A549 (cell line): Measurements from ENCODE around the gene PUS7. TPM values are rescaled to one million over a fixed set of nuclear protein-coding genes. Genes with fewer than 3 reads are reported as not detected.

Experiments
- ATAC-seq, 2 experiments: fragments of 200-7000 bp in 1 of 2; fragments of >200 bp in 1 of 2; cut with Nextera tagmentation in 1 of 2; cut with Tn5 transposase in 1 of 2; 3 replicates each; pipeline versions ENCODE4 v1.8.0 to v1.9.1; 2018 to 2020; ENCODE audit warnings: mild to moderate bottlenecking in 1 of 2, moderate library complexity in 1 of 2
- CTCF ChIA-PET: fragments of 300-600 bp; sonication (Branson Sonifier 250); formaldehyde crosslinking; extraction: SDS; loops from one replicate; lab custom pipeline; 2021; ENCODE audit warnings: antibody characterized with exemption, inconsistent platforms; lab: Yijun Ruan, JAX
- POLR2A ChIA-PET: fragments of 350-600 bp; formaldehyde crosslinking; extraction: SDS; loops from one replicate; lab custom pipeline; 2021; ENCODE audit warnings: antibody characterized with exemption, inconsistent platforms; lab: Yijun Ruan, JAX
- DNase-seq, 2 experiments: peaks; one replicate each; pipeline versions ENCODE4 v3.0.0 to v3.0.0-alpha.2; 2011 to 2016; ENCODE audit warnings: low read depth in 1 of 2, low spot score in 1 of 2
- FAIRE-seq: peaks from 2 replicates; lab custom pipeline; 2011; peaks lifted over from hg19 to GRCh38; lab: Jason Lieb, UNC
- H3K27ac ChIP-seq, 2 experiments: fragments of >200 bp; sonication (Bioruptor Twin); formaldehyde crosslinking; 3 replicates each; pipeline ENCODE4 v1.5.1; 2016 to 2017
- H3K4me1 ChIP-seq: fragments of >200 bp; sonication (Bioruptor Twin); formaldehyde crosslinking; 3 replicates; pipeline ENCODE4 v1.6.1; 2016
- H3K4me2 ChIP-seq: fragments of >200 bp; sonication (Bioruptor Twin); formaldehyde crosslinking; 3 replicates; pipeline ENCODE4 v1.6.1; 2016
- H3K4me3 ChIP-seq: fragments of >200 bp; sonication (Bioruptor Twin); formaldehyde crosslinking; 3 replicates; pipeline ENCODE4 v1.5.1; 2016
- H3K9me3 ChIP-seq: fragments of >200 bp; sonication (Bioruptor Twin); formaldehyde crosslinking; 3 replicates; pipeline ENCODE4 v1.6.1; 2016
- ATOH8 ChIP-seq: fragments of 250-450 bp; sonication (Bioruptor Pico); IDR thresholded peaks from 2 replicates; pipeline ENCODE4 v1.5.0; 2020; ENCODE audit warnings: low read depth, mild to moderate bottlenecking, moderate library complexity
- BHLHE40 ChIP-seq: IDR thresholded peaks from 2 replicates; pipeline ENCODE4 v1.6.1; 2012; ENCODE audit warnings: low read depth, low read length, inconsistent platforms
- CBX2 ChIP-seq: fragments of 200-600 bp; sonication (generic); IDR thresholded peaks from 2 replicates; pipeline ENCODE4 v1.6.1; 2016; ENCODE audit warnings: low read depth, mild to moderate bottlenecking, borderline replicate concordance
- CBX8 ChIP-seq: fragments of 200-600 bp; sonication (generic); IDR thresholded peaks from 2 replicates; pipeline ENCODE4 v1.6.1; 2016
- CEBPB ChIP-seq, 2 experiments: fragments of >200 bp in 1 of 2; sonication (Bioruptor Twin) in 1 of 2; formaldehyde crosslinking in 1 of 2; IDR thresholded peaks; 2 replicates each; pipeline ENCODE4 v1.6.1; 2012 to 2016
- CHD2 ChIP-seq: fragments of 150-350 bp; IDR thresholded peaks from 2 replicates; pipeline ENCODE4 v1.6.1; 2014; ENCODE audit warnings: low read length; ENCODE audit not compliant: partially characterized antibody
- EHF ChIP-seq: fragments of 250-450 bp; sonication (Bioruptor Pico); IDR thresholded peaks from 2 replicates; pipeline ENCODE4 v1.5.0; 2020; ENCODE audit warnings: mild to moderate bottlenecking
- FOSB ChIP-seq: fragments of 250-450 bp; sonication (Bioruptor Pico); IDR thresholded peaks from 2 replicates; pipeline ENCODE4 v1.5.0; 2020; ENCODE audit warnings: mild to moderate bottlenecking, moderate library complexity
- HDAC2 ChIP-seq: fragments of 200-600 bp; sonication (generic); IDR thresholded peaks from 2 replicates; pipeline ENCODE4 v1.6.1; 2016
- HOXA7 ChIP-seq: fragments of 250-450 bp; sonication (Bioruptor Pico); IDR thresholded peaks from 2 replicates; pipeline ENCODE4 v1.5.0; 2020; ENCODE audit warnings: mild to moderate bottlenecking, moderate library complexity
- HOXB5 ChIP-seq: fragments of 250-450 bp; sonication (Bioruptor Pico); IDR thresholded peaks from 2 replicates; pipeline ENCODE4 v1.5.0; 2020; ENCODE audit warnings: mild to moderate bottlenecking, moderate library complexity
- JUN ChIP-seq, 2 experiments: fragments of >200 bp; sonication (Bioruptor Twin); formaldehyde crosslinking; IDR thresholded peaks; 2 replicates in 1 of 2; 3 replicates in 1 of 2; pipeline ENCODE4 v1.6.1; 2016 to 2017
- MAFK ChIP-seq: fragments of 450-650 bp; IDR thresholded peaks from 2 replicates; pipeline ENCODE4 v1.6.1; 2014; ENCODE audit not compliant: partially characterized antibody
- MAZ ChIP-seq: fragments of 150-350 bp; IDR thresholded peaks from 2 replicates; pipeline ENCODE4 v1.6.1; 2014; ENCODE audit warnings: antibody characterized with exemption, low read depth, low read length, borderline replicate concordance
- MYC ChIP-seq: IDR thresholded peaks from 2 replicates; pipeline ENCODE4 v1.6.1; 2012; ENCODE audit warnings: mild to moderate bottlenecking, inconsistent platforms, low read length, improper control_type of control experiment, borderline replicate concordance
- NPAS2 ChIP-seq: fragments of 250-450 bp; sonication (Bioruptor Pico); IDR thresholded peaks from 2 replicates; pipeline ENCODE4 v1.8.0; 2022; ENCODE audit warnings: mild to moderate bottlenecking, moderate library complexity, borderline replicate concordance
- NR3C1 ChIP-seq: fragments of >200 bp; sonication (Bioruptor Twin); formaldehyde crosslinking; IDR thresholded peaks from 3 replicates; pipeline ENCODE4 v1.6.1; 2017
- PHF8 ChIP-seq: fragments of 200-600 bp; sonication (generic); IDR thresholded peaks from 2 replicates; pipeline ENCODE4 v1.6.1; 2016; ENCODE audit warnings: low read depth, mild to moderate bottlenecking, antibody characterized with exemption, moderate library complexity, borderline replicate concordance
- POLR2A ChIP-seq: IDR thresholded peaks from 2 replicates; pipeline ENCODE4 v1.6.1; 2012; ENCODE audit warnings: mild to moderate bottlenecking, low read length
- POLR2AphosphoS2 ChIP-seq: conservative IDR thresholded peaks from 2 replicates; pipeline ENCODE4 v1.6.1; 2012; ENCODE audit warnings: low read length, improper control_type of control experiment, inconsistent platforms
- RCOR1 ChIP-seq: fragments of 150-350 bp; IDR thresholded peaks from 2 replicates; pipeline ENCODE4 v1.6.1; 2014; ENCODE audit warnings: antibody characterized with exemption, low read length, low read depth
- RFX5 ChIP-seq: fragments of 450-650 bp; IDR thresholded peaks from 2 replicates; pipeline ENCODE4 v1.7.1; 2014; ENCODE audit warnings: antibody characterized with exemption, mild to moderate bottlenecking, moderate library complexity
- SREBF2 ChIP-seq: fragments of 450-650 bp; IDR thresholded peaks from 2 replicates; pipeline ENCODE4 v1.6.1; 2014; ENCODE audit warnings: mild to moderate bottlenecking, moderate library complexity
- TFCP2L1 ChIP-seq: fragments of 250-450 bp; sonication (Bioruptor Pico); IDR thresholded peaks from 2 replicates; pipeline ENCODE4 v1.5.0; 2021; ENCODE audit warnings: mild to moderate bottlenecking
- USF2 ChIP-seq: fragments of 450-650 bp; IDR thresholded peaks from 2 replicates; pipeline ENCODE4 v1.6.1; 2014; ENCODE audit warnings: antibody characterized with exemption
- WGBS: methylation state at CpG from one replicate; pipeline ENCODE4 v1.1.6; 2017; ENCODE audit errors: missing lambda C conversion rate; 5-methylcytosine and 5-hydroxymethylcytosine counted together
- polyA plus RNA-seq, 4 experiments: library from polyadenylated mRNA; depleted of rRNA in 3 of 4; stranded (reverse); fragments of >200 nt; fragmentation: RNase III in 1 of 4; extraction: RNeasy Plus Mini Kit Qiagen cat#74134 plus additional on column Dnase treatment in 1 of 4; gene quantifications; 2 replicates in 3 of 4; 3 replicates in 1 of 4; pipeline ENCODE4 v1.2.3, GENCODE V29; 2011 to 2017

PUS7 gene
- polyA plus RNA-seq, 2 of the 4 experiments (the other 2 are of a cell fraction) = 33.1 to 47.9 TPM

GRCh38 chr7:105462765-105463420, 59.2 kb downstream of the PUS7 start:
- TF ChIP-seq CEBPB (IDR thresholded peaks at IDR 0.05) (no peak), RCOR1 (no peak), RFX5 (no peak), HOXA7 (no peak), USF2 (no peak), HOXB5 (CRISPR knock-in tag) (no peak), TFCP2L1 (no peak), EHF (CRISPR knock-in tag) (no peak), ATOH8 (CRISPR knock-in tag) (no peak), BHLHE40 (no peak), CBX8 (no peak)
- FAIRE-seq (no peak), ATAC-seq (no peak), DNase-seq (no peak)
- H3K4me3 ChIP-seq = no peak overlapping the region
- 98% methylated on average over 3 of the region's 3 CpGs for WGBS
- no peak overlapping the region for H3K27ac ChIP-seq
- H3K9me3 ChIP-seq = no peaks in the 10 kb centered on the region
- CTCF ChIA-PET = no interaction called here
- H3K4me2 ChIP-seq = no peak overlapping the region
- POLR2A ChIA-PET = interaction anchor here (0.6 kb wide), 1 partner anchor 23 kb away, joined by 3 read pairs; no protein-coding TSS in a partner anchor
- no peaks in the 10 kb centered on the region for H3K4me1 ChIP-seq

- POLR2A ChIA-PET = no interaction called here
Observed at GRCh38 chr7:105461518-105461917, 60.6 kb downstream of the PUS7 start.

GRCh38 chr7:105457619-105458225, 64.3 kb downstream of the PUS7 start:
- ChIA-PET POLR2A (no interaction called here), CTCF (interaction anchor here (1.1 to 1.2 kb wide), 2 partner anchors 18 to 56 kb away, joined by 3 read pairs; no protein-coding TSS in a partner anchor)
- 90% methylated on average over 8 of the region's 8 CpGs for WGBS

More at GRCh38 chr7:105461518-105461917, 60.6 kb downstream of the PUS7 start:
- Histone ChIP-seq H3K4me3 (no peak overlapping the region), H3K4me2 (no peak overlapping the region), H3K4me1 (no peaks in the 10 kb centered on the region), H3K9me3 (no peaks in the 10 kb centered on the region), H3K27ac (no peak overlapping the region)
- ATAC-seq (no peak), FAIRE-seq (no peak), DNase-seq (no peak)
- TF ChIP-seq FOSB (CRISPR knock-in tag) = no peak
- TF ChIP-seq SREBF2 = no peak
- no peak for TF ChIP-seq HDAC2
- TF ChIP-seq MAZ = no peak
- no peak for TF ChIP-seq NR3C1
- TF ChIP-seq JUN (IDR thresholded peaks at IDR 0.05) = no peak
- WGBS = 84% methylated on average over 2 of the region's 2 CpGs
- CTCF ChIA-PET = interaction anchor here (0.8 to 1.6 kb wide), 4 partner anchors 9 to 59 kb away, joined by 3 to 6 read pairs (median 4); no protein-coding TSS in a partner anchor

GRCh38 chr7:105454921-105455320, 67.2 kb downstream of the PUS7 start:
- Histone ChIP-seq H3K4me1 (no peaks in the 10 kb centered on the region), H3K9me3 (no peaks in the 10 kb centered on the region), H3K27ac (no peak overlapping the region), H3K4me2 (no peak overlapping the region), H3K4me3 (no peak overlapping the region)
- ChIA-PET POLR2A (interaction anchor here (1.3 kb wide), 1 partner anchor 77 kb away, joined by 4 read pairs; no protein-coding TSS in a partner anchor), CTCF (interaction anchor here (1.2 to 1.7 kb wide), 4 partner anchors 13 to 53 kb away, joined by 3 to 5 read pairs (median 4); no protein-coding TSS in a partner anchor)
- TF ChIP-seq NPAS2 (CRISPR knock-in tag) (no peak), CHD2 (no peak), MAFK (no peak), CBX8 (no peak), MYC (no peak), POLR2AphosphoS2 (no peak), EHF (CRISPR knock-in tag) (no peak), POLR2A (no peak), USF2 (no peak), ATOH8 (CRISPR knock-in tag) (no peak)
- ATAC-seq = no peak
- no peak for DNase-seq
- 94% methylated on average over 2 of the region's 2 CpGs for WGBS
- no peak for FAIRE-seq

More at GRCh38 chr7:105457619-105458225, 64.3 kb downstream of the PUS7 start:
- ATAC-seq (no peak), FAIRE-seq (no peak), DNase-seq (no peak)
- Histone ChIP-seq H3K27ac (no peak overlapping the region), H3K4me3 (no peak overlapping the region), H3K4me1 (no peaks in the 10 kb centered on the region), H3K9me3 (no peaks in the 10 kb centered on the region), H3K4me2 (no peak overlapping the region)
- TF ChIP-seq CBX2 = no peak
- no peak for TF ChIP-seq PHF8
- TF ChIP-seq FOSB (CRISPR knock-in tag) = no peak
